Ascending aorta (tissue), 2 donors: ENCODE data around the gene OXLD1. TPM values are rescaled to one million over a fixed set of nuclear protein-coding genes. Genes with fewer than 3 reads are reported as not detected.

Experiments
- DNase-seq, 2 donors: peaks; one replicate each; pipeline ENCODE4 v3.0.0-alpha.2; 2019; ENCODE audit warnings: low spot score in 2 of 2
- H3K27ac ChIP-seq, 2 donors: fragments of 200-600 bp; sonication (generic); one replicate each; pipeline ENCODE4 v1.5.1; 2016 to 2017; ENCODE audit warnings: mild to moderate bottlenecking in 1 of 2
- H3K27me3 ChIP-seq: fragments of 200-600 bp; sonication (generic); one replicate; pipeline ENCODE4 v1.5.1; 2017
- H3K36me3 ChIP-seq, 2 donors: fragments of 200-600 bp; sonication (generic); one replicate each; pipeline ENCODE4 v1.5.1; 2016
- H3K4me1 ChIP-seq, 2 donors: fragments of 200-600 bp; sonication (generic); one replicate each; pipeline ENCODE4 v1.5.1; 2016 to 2017; ENCODE audit warnings: mild to moderate bottlenecking in 1 of 2
- H3K4me3 ChIP-seq, 2 donors: fragments of 200-600 bp; sonication (generic); one replicate each; pipeline ENCODE4 v1.5.1; 2016 to 2017; ENCODE audit warnings: mild to moderate bottlenecking in 1 of 2
- H3K9me3 ChIP-seq, 2 donors: fragments of 200-600 bp; sonication (generic); one replicate each; pipeline ENCODE4 v1.5.1; 2016
- CTCF ChIP-seq, 3 experiments: fragments of 200-600 bp in 2 of 3; fragments of 450-650 bp in 1 of 3; sonication (generic) in 2 of 3; IDR thresholded peaks; one replicate each; pipeline ENCODE4 v1.5.1; 2016 to 2019; ENCODE audit warnings: antibody characterized with exemption in 3 of 3, mild to moderate bottlenecking in 1 of 3, moderate library complexity in 1 of 3
- intact Hi-C: fragments of 100-400 bp; cut with DNase I; formaldehyde crosslinking; loops from one replicate; pipeline ENCODE4 v1.15.1; 2023
- total RNA-seq: library from RNA; depleted of rRNA; stranded (reverse); fragments of >200 nt; gene quantifications from one replicate; pipeline ENCODE4 v1.1.0, GENCODE V29; 2016

The OXLD1 gene
- total RNA-seq, 1 donor from 2014 or later: 96.1 TPM

- intact Hi-C loops: no loop called here
- Histone ChIP-seq H3K27me3 (no peaks in the 10 kb centered on the region), H3K4me1 (peaks cover 12 to 21% of the 10 kb centered on the region in 2 donors), H3K9me3 (no peaks in the 10 kb centered on the region), H3K4me3 (no peak overlapping the region), H3K36me3 (peaks cover 16 to 19% of the 10 kb centered on the region in 2 donors), H3K27ac (no peak overlapping the region)
- DNase-seq: no peak
- no peak for TF ChIP-seq CTCF (IDR thresholded peaks at IDR 0.05)
Observed at GRCh38 chr17:81707725-81708646, 41.6 kb upstream of the OXLD1 start.

- Histone ChIP-seq H3K27me3 (no peaks in the 10 kb centered on the region), H3K9me3 (no peaks in the 10 kb centered on the region), H3K4me1 (peaks cover 16 to 23% of the 10 kb centered on the region in 2 donors), H3K27ac (no peak overlapping the region), H3K4me3 (no peak overlapping the region), H3K36me3 (peaks cover 16 to 19% of the 10 kb centered on the region in 2 donors)
- no peak for DNase-seq
- intact Hi-C loops: no loop called here
- TF ChIP-seq CTCF (IDR thresholded peaks at IDR 0.05): no peak
Observed at GRCh38 chr17:81706757-81707624, 40.6 kb upstream of the OXLD1 start.

- TF ChIP-seq CTCF (IDR thresholded peaks at IDR 0.05): no peak
- intact Hi-C loops: no loop called here
- H3K4me3 ChIP-seq: no peak overlapping the region
- DNase-seq: no peak
- no peaks in the 10 kb centered on the region for H3K9me3 ChIP-seq
- no peak overlapping the region for H3K27ac ChIP-seq
- H3K36me3 ChIP-seq: peaks cover 21 to 25% of the 10 kb centered on the region in 2 donors
- no peaks in the 10 kb centered on the region for H3K27me3 ChIP-seq
- H3K4me1 ChIP-seq: peaks cover 19 to 23% of the 10 kb centered on the region in 2 donors
Observed at GRCh38 chr17:81706232-81706611, 39.8 kb upstream of the OXLD1 start.

- intact Hi-C loops: no loop called here
- TF ChIP-seq CTCF (IDR thresholded peaks at IDR 0.05): no peak
- H3K9me3 ChIP-seq: no peaks in the 10 kb centered on the region
- no peak for DNase-seq
- H3K36me3 ChIP-seq: peaks cover 26 to 30% of the 10 kb centered on the region in 2 donors
- H3K4me3 ChIP-seq: no peak overlapping the region
- H3K27me3 ChIP-seq: no peaks in the 10 kb centered on the region
- H3K27ac ChIP-seq: no peak overlapping the region
- peaks cover 19 to 20% of the 10 kb centered on the region in 2 donors for H3K4me1 ChIP-seq
Observed at GRCh38 chr17:81705518-81706231, 39.3 kb upstream of the OXLD1 start.
